GM12878 (cell line): ENCODE results near the gene CLCC1. TPM values are rescaled to one million over a fixed set of nuclear protein-coding genes. Genes with fewer than 3 reads are reported as not detected.

Experiments used
- ASH2L ChIP-seq: fragments of 300-600, 200-600 bp; sonication (generic); IDR thresholded peaks from 2 replicates; pipeline ENCODE4 v1.6.1; 2017; ENCODE audit warnings: low read depth, mild to moderate bottlenecking, borderline replicate concordance
- BRCA1 ChIP-seq: IDR thresholded peaks from 2 replicates; pipeline ENCODE4 v1.6.1; 2011; ENCODE audit warnings: low read depth, low read length, improper control_type of control experiment
- CBX3 ChIP-seq: fragments of 200-600 bp; sonication (generic); IDR thresholded peaks from 2 replicates; pipeline ENCODE4 v1.6.1; 2016; ENCODE audit warnings: low read depth, borderline replicate concordance
- DPF2 ChIP-seq: fragments of 450-650 bp; IDR thresholded peaks from 2 replicates; pipeline ENCODE4 v1.6.1; 2017; ENCODE audit warnings: mild to moderate bottlenecking
- GATAD2B ChIP-seq: fragments of 450-650 bp; conservative IDR thresholded peaks from 2 replicates; pipeline ENCODE4 v1.6.1; 2017; ENCODE audit warnings: low read depth, mild to moderate bottlenecking, moderate library complexity
- HCFC1 ChIP-seq: fragments of 150-350 bp; IDR thresholded peaks from 2 replicates; pipeline ENCODE4 v1.6.1; 2014; ENCODE audit warnings: low read length
- HDGF ChIP-seq: fragments of 450-650 bp; IDR thresholded peaks from 2 replicates; pipeline ENCODE4 v1.6.1; 2016; ENCODE audit warnings: antibody characterized with exemption
- KLF5 ChIP-seq: fragments of 450-650 bp; IDR thresholded peaks from 2 replicates; pipeline ENCODE4 v1.6.1; 2014; ENCODE audit warnings: mild to moderate bottlenecking; ENCODE audit not compliant: partially characterized antibody
- LARP7 ChIP-seq: fragments of 450-650 bp; IDR thresholded peaks from 2 replicates; pipeline ENCODE4 v1.6.1; 2017; ENCODE audit warnings: mild to moderate bottlenecking
- MTA3 ChIP-seq: IDR thresholded peaks from 2 replicates; pipeline ENCODE4 v1.6.1; 2012; ENCODE audit warnings: low read length, inconsistent platforms, borderline replicate concordance
- MYC ChIP-seq: IDR thresholded peaks from 2 replicates; pipeline ENCODE4 v1.6.1; 2011; ENCODE audit warnings: mild to moderate bottlenecking, low read length, moderate library complexity, inconsistent platforms; ENCODE audit not compliant: insufficient read depth, insufficient replicate concordance, insufficient read length, severe bottlenecking
- NFIC ChIP-seq: IDR thresholded peaks from 2 replicates; pipeline ENCODE4 v1.6.1; 2012; ENCODE audit warnings: low read depth, mild to moderate bottlenecking, inconsistent platforms, low read length, moderate library complexity
- NRF1 ChIP-seq: conservative IDR thresholded peaks from 2 replicates; pipeline ENCODE4 v1.6.1; 2011; ENCODE audit warnings: mild to moderate bottlenecking, low read depth, low read length, improper control_type of control experiment
- SP1 ChIP-seq: IDR thresholded peaks from one replicate; pipeline ENCODE4 v1.6.1; 2011; ENCODE audit warnings: low read depth, low read length
- SPI1 ChIP-seq: IDR thresholded peaks from 2 replicates; pipeline ENCODE4 v1.6.1; 2011; ENCODE audit warnings: low read depth, mild to moderate bottlenecking, low read length, moderate library complexity, borderline replicate concordance; ENCODE audit not compliant: insufficient read depth
- TAF1 ChIP-seq: IDR thresholded peaks from 2 replicates; pipeline ENCODE4 v1.6.1; 2011; ENCODE audit warnings: mild to moderate bottlenecking, low read depth, low read length, borderline replicate concordance
- TCF12 ChIP-seq: IDR thresholded peaks from 2 replicates; pipeline ENCODE4 v1.6.1; 2011; ENCODE audit warnings: low read depth, mild to moderate bottlenecking, low read length
- TCF3 ChIP-seq: IDR thresholded peaks from 2 replicates; pipeline ENCODE4 v1.6.1; 2012; ENCODE audit warnings: low read depth, mild to moderate bottlenecking, low read length, borderline replicate concordance; ENCODE audit not compliant: insufficient read depth
- ZNF622 ChIP-seq: fragments of 450-650 bp; IDR thresholded peaks from 2 replicates; pipeline ENCODE4 v1.6.1; 2017; ENCODE audit warnings: mild to moderate bottlenecking, inconsistent platforms
- polyA plus RNA-seq, 11 experiments: library from polyadenylated mRNA; depleted of rRNA in 4 of 11; unstranded in 6 of 11; stranded (reverse) in 5 of 11; fragments of >200 nt; fragmentation: Nextera tagmentation in 4 of 11; fragmentation: Illumina TruSeq in 1 of 11; extraction: Ambion mirVana in 4 of 11; extraction: Trizol in 1 of 11; gene quantifications; 1 replicate in 1 of 11; 2 replicates in 10 of 11; pipeline versions ENCODE4 v1.2.1 to v1.2.3, GENCODE V29; 2011 to 2016; ENCODE audit warnings: inconsistent platforms in 2 of 11, missing spikeins in 2 of 11, low read depth in 1 of 11
- total RNA-seq, 4 experiments: library from RNA; depleted of rRNA in 3 of 4; stranded (reverse); fragments of >200 nt in 3 of 4; fragmentation: Illumina TruSeq in 1 of 4; extraction: Trizol in 1 of 4; gene quantifications; 2 replicates each; pipeline versions ENCODE4 v1.2.1 to v1.2.3, GENCODE V29; 2013 to 2021
- TF ChIP-seq, protein P1 (sequence below): IDR thresholded peaks from 2 replicates; pipeline ENCODE4 v1.6.1; 2012; ENCODE audit warnings: mild to moderate bottlenecking, low read depth, low read length
- TF ChIP-seq, protein P2 (sequence below): IDR thresholded peaks from 2 replicates; pipeline ENCODE4 v1.6.1; 2011; ENCODE audit warnings: borderline replicate concordance, low read depth, mild to moderate bottlenecking, moderate library complexity, low read length; ENCODE audit not compliant: insufficient read depth, poor library complexity, severe bottlenecking
- TF ChIP-seq, protein P3 (sequence below): IDR thresholded peaks from 2 replicates; pipeline ENCODE4 v1.6.1; 2012; ENCODE audit warnings: low read depth, low read length, improper control_type of control experiment
- TF ChIP-seq, protein P4 (sequence below): fragments of 450-650 bp; IDR thresholded peaks from 2 replicates; pipeline ENCODE4 v1.6.1; 2017; ENCODE audit warnings: mild to moderate bottlenecking, low read depth, inconsistent platforms; ENCODE audit not compliant: poor library complexity, severe bottlenecking

The CLCC1 gene
- total and polyA plus RNA-seq, 10 of the 15 experiments (the other 5 are each of a cell fraction or from before 2014, with no cell fraction given), result 11.9 to 25.8 (median 16.1) TPM

DNA sequence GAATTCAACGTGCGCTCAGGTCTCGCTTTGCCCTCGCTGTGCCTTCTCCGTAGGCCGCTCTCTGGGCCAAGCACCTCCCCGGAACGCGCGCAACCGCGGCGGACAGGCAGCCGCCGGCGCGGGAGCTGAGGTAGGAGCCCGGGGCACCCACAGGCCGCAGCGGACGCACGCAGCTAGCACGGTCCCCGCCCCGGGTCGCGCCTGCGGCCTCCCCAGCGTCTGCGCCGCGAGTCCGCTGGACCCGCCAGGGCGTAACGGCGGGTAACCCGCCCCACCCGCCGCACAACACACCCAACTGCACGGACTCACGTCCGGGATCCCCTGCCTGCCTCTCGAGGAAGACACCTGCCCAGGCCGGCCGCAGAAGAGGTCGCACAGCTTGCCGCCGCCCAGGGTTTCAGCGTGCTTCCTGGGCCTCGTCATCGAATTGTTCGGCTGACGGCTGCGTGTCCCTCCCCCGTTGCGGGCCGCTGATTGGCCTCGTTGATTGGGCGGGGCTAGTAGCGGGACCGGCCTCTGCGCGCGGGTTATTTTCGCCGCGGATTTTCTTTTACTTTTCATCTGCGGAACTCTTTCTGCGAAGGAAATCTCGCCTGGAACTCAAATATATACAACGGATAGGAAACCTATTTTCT, at the start of gene CLCC1 (continued):
- peak; percentile 90 for TF ChIP-seq MYC
- peak; percentile 74 for TF ChIP-seq TCF12
- TF ChIP-seq NRF1, result 0 out of 2 replicates have a peak, but pooled peaks have one; percentile 16
- peak; percentile 11; the same call in 1 of the 2 replicates for TF ChIP-seq ASH2L
- TF ChIP-seq GATAD2B, result peak; percentile 96
- TF ChIP-seq HCFC1, result 0 out of 2 replicates have a peak, but pooled peaks have one; percentile 25
- peak; percentile 37; the same call in 1 of the 2 replicates for TF ChIP-seq TAF1
- no peak for TF ChIP-seq ZNF622
- no peak for TF ChIP-seq SPI1
- no peak for TF ChIP-seq NFIC
- peak; percentile 48; the same call in 1 of the 2 replicates for TF ChIP-seq HDGF
- TF ChIP-seq, protein P1, sequence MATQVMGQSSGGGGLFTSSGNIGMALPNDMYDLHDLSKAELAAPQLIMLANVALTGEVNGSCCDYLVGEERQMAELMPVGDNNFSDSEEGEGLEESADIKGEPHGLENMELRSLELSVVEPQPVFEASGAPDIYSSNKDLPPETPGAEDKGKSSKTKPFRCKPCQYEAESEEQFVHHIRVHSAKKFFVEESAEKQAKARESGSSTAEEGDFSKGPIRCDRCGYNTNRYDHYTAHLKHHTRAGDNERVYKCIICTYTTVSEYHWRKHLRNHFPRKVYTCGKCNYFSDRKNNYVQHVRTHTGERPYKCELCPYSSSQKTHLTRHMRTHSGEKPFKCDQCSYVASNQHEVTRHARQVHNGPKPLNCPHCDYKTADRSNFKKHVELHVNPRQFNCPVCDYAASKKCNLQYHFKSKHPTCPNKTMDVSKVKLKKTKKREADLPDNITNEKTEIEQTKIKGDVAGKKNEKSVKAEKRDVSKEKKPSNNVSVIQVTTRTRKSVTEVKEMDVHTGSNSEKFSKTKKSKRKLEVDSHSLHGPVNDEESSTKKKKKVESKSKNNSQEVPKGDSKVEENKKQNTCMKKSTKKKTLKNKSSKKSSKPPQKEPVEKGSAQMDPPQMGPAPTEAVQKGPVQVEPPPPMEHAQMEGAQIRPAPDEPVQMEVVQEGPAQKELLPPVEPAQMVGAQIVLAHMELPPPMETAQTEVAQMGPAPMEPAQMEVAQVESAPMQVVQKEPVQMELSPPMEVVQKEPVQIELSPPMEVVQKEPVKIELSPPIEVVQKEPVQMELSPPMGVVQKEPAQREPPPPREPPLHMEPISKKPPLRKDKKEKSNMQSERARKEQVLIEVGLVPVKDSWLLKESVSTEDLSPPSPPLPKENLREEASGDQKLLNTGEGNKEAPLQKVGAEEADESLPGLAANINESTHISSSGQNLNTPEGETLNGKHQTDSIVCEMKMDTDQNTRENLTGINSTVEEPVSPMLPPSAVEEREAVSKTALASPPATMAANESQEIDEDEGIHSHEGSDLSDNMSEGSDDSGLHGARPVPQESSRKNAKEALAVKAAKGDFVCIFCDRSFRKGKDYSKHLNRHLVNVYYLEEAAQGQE, result no peak
- TF ChIP-seq, protein P2, sequence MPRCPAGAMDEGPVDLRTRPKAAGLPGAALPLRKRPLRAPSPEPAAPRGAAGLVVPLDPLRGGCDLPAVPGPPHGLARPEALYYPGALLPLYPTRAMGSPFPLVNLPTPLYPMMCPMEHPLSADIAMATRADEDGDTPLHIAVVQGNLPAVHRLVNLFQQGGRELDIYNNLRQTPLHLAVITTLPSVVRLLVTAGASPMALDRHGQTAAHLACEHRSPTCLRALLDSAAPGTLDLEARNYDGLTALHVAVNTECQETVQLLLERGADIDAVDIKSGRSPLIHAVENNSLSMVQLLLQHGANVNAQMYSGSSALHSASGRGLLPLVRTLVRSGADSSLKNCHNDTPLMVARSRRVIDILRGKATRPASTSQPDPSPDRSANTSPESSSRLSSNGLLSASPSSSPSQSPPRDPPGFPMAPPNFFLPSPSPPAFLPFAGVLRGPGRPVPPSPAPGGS, result no peak
- no peak for TF ChIP-seq BRCA1
- TF ChIP-seq SP1, result peak; percentile 13
- peak; percentile 95; the same call in 1 of the 2 replicates for TF ChIP-seq LARP7
- no peak for TF ChIP-seq CBX3
- TF ChIP-seq, protein P3, sequence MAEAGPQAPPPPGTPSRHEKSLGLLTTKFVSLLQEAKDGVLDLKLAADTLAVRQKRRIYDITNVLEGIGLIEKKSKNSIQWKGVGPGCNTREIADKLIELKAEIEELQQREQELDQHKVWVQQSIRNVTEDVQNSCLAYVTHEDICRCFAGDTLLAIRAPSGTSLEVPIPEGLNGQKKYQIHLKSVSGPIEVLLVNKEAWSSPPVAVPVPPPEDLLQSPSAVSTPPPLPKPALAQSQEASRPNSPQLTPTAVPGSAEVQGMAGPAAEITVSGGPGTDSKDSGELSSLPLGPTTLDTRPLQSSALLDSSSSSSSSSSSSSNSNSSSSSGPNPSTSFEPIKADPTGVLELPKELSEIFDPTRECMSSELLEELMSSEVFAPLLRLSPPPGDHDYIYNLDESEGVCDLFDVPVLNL, result 0 out of 2 replicates have a peak, but pooled peaks have one; percentile 47
- no peak for TF ChIP-seq MTA3
- peak; percentile 66 for TF ChIP-seq KLF5
- TF ChIP-seq, protein P4, sequence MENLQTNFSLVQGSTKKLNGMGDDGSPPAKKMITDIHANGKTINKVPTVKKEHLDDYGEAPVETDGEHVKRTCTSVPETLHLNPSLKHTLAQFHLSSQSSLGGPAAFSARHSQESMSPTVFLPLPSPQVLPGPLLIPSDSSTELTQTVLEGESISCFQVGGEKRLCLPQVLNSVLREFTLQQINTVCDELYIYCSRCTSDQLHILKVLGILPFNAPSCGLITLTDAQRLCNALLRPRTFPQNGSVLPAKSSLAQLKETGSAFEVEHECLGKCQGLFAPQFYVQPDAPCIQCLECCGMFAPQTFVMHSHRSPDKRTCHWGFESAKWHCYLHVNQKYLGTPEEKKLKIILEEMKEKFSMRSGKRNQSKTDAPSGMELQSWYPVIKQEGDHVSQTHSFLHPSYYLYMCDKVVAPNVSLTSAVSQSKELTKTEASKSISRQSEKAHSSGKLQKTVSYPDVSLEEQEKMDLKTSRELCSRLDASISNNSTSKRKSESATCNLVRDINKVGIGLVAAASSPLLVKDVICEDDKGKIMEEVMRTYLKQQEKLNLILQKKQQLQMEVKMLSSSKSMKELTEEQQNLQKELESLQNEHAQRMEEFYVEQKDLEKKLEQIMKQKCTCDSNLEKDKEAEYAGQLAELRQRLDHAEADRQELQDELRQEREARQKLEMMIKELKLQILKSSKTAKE, result no peak
- peak; percentile 88 for TF ChIP-seq DPF2
- TF ChIP-seq TCF3, result peak; percentile 85
